ENCODE data around the gene TMEM163.

TMEM163 gene

DNA sequence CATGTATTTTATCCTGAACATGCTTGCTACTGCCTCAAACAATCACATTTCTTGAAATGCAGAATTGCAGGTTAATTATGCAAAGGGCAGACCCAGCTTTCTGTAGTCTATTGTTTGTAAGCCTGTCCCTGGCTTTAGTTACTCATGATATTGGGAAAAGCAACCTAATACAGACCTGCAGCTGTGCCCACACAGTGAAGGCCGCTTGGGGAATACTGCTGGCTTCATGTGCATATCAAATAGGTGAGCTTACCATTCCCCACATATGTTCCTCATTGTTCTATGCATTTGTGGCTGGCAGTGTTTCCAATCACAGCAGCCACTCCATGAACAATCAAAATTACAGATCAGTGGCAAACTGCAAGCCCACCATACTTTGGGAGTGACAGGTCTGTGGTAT lies 186.3 kb downstream of the TMEM163 start:
- H3K4me3 ChIP-seq (ENCODE audit: low read depth, low read length) = no peak overlapping the region
- TF ChIP-seq, protein P1, sequence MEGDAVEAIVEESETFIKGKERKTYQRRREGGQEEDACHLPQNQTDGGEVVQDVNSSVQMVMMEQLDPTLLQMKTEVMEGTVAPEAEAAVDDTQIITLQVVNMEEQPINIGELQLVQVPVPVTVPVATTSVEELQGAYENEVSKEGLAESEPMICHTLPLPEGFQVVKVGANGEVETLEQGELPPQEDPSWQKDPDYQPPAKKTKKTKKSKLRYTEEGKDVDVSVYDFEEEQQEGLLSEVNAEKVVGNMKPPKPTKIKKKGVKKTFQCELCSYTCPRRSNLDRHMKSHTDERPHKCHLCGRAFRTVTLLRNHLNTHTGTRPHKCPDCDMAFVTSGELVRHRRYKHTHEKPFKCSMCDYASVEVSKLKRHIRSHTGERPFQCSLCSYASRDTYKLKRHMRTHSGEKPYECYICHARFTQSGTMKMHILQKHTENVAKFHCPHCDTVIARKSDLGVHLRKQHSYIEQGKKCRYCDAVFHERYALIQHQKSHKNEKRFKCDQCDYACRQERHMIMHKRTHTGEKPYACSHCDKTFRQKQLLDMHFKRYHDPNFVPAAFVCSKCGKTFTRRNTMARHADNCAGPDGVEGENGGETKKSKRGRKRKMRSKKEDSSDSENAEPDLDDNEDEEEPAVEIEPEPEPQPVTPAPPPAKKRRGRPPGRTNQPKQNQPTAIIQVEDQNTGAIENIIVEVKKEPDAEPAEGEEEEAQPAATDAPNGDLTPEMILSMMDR (IDR thresholded peaks at IDR 0.05; ENCODE audit: borderline replicate concordance, insufficient read depth, low read depth, low read length) = no peak

DNA sequence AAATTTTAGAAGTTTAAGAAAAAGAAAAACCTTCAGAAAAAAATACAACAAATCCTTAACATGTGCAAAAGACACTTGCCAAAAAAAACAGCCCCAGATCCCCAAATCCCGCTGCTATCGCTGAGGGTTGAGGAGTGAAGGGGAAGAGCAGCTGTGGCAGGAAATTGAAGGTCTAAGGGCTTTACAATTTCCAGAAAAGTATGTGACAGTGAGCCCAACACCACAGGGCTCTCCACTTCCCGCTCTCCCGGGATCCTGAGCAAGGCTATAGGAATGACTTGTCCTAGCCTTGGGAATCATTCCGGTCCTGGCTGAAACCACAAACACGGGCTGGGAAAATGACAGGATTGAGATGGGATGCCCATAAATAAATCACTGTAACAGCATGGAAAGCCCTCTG lies 191.4 kb downstream of the TMEM163 start:
- H3K4me3 ChIP-seq (ENCODE audit: low read depth, low read length) = no peak overlapping the region
- TF ChIP-seq, protein P1 (IDR thresholded peaks at IDR 0.05; ENCODE audit: borderline replicate concordance, insufficient read depth, low read depth, low read length) = no peak

DNA sequence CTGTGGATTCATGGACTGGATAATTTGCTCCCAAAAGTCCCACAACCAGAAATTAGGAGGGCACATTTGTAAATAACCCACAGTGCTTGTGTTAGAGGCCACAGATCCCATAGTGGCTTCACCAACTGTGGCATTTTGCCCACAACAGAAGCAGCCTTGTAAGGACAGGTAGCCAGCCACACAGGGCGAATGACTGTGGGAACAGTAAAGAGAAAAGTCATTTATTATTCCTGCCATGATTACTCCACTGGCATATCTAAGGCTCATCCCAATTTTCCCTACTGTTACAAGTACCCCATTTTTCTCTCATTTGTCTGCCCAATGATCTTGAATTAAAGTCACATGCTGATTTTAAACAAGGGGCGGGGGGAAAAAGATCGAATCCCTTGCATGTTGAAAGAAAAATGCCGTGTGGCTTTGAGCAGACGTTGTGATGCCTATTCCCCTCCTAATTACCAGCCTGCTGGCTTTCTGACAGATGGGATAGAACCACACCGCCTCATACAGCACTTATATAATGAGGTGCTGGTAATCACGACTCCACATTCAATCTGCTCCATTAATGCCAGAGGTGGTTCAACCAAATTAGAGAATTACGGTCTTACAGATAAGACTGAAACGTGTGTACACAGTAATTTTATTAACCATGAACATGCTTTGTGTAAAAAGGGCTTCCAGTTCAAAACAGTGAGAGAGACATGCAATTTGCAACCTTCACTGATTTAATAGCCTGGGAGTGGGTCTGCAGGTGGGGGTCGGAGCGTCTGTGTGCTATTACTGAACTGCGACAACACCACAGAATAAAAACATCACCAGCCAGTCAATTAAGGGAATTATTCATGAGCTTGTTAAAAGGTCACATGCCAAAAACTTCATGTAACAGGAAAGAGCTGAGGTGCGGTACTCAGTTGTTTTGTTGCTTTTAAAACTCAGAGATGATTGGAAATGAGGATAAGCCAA lies 196.0 kb downstream of the TMEM163 start:
- H3K4me3 ChIP-seq (ENCODE audit: low read depth, low read length) = no peak overlapping the region
- TF ChIP-seq, protein P1 (IDR thresholded peaks at IDR 0.05; ENCODE audit: borderline replicate concordance, insufficient read depth, low read depth, low read length) = no peak

DNA sequence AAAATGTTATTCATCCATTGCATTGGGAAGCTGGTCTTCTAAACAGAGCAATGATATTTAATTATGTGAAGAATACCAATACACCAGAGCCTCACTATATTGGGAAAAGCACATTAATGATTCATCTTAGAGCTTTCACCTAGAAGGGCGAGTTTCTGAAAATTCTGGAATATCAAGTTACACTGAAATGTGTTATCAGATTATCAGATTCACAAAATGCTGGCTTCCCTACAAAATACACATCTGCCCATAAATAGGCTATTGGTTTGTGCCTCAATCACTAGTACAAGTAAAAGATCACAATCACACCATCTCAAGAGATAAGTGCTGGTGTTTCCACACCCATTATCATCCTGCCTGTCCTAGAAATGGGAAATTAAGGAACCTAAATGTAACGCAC lies 200.7 kb downstream of the TMEM163 start:
- TF ChIP-seq, protein P1 (IDR thresholded peaks at IDR 0.05; ENCODE audit: borderline replicate concordance, insufficient read depth, low read depth, low read length) = no peak
- H3K4me3 ChIP-seq (ENCODE audit: low read depth, low read length) = no peak overlapping the region

DNA sequence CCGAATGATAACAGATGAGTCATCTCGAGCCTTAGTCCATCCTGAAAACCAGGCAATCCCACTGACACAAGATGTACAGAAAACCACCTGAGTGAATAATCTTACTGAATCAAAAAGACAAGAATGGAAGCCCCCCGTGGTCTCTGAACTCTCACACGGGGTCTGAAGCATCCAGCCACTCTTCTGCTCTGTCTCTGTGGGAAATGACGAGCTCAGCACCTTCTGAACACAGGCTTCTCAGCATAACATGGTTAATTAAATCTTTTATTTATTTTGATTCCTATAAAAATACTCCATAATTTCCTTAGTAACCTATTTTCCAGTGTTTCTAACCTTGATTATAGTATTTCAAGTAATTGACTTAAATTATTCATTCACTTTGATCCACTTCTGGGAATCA lies 203.7 kb downstream of the TMEM163 start:
- TF ChIP-seq, protein P1 (IDR thresholded peaks at IDR 0.05; ENCODE audit: borderline replicate concordance, insufficient read depth, low read depth, low read length) = no peak
- H3K4me3 ChIP-seq (ENCODE audit: low read depth, low read length) = no peak overlapping the region

DNA sequence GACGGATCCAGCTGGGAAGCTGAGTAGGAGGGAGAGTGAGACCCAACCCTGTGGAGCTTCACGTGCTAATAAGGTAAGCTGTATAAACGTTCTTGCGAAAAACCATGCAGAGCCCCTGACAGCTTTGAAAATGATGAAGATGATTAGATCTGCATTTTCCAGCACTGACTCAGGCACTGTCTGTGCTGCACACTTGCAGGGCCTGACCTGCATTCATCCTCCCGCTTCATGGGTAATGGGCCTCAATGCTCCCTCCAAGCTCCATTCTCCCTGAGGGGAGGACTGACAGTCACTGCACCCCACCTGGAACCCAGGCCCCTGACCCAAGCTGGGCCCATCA lies 205.4 kb downstream of the TMEM163 start:
- no peak overlapping the region for H3K4me3 ChIP-seq (ENCODE audit: low read depth, low read length)
- TF ChIP-seq, protein P1 (IDR thresholded peaks at IDR 0.05; ENCODE audit: borderline replicate concordance, insufficient read depth, low read depth, low read length) = no peak
